Urinary bladder (tissue), 4 donors: Measurements from ENCODE around the gene NQO2. TPM values are rescaled to one million over a fixed set of nuclear protein-coding genes. Genes with fewer than 3 reads are reported as not detected.
"Not testable (repeated sequence)": the region's sequence is repeated elsewhere in the genome, so short reads cannot be mapped to it uniquely, and the experiment has no call there.

Experiments
- DNase-seq: peaks from one replicate; pipeline ENCODE4 v3.0.0-alpha.2; 2015; ENCODE audit errors: extremely low spot score
- H3K27ac ChIP-seq: one replicate; pipeline ENCODE4 v1.5.1; 2013; ENCODE audit warnings: low read depth, mild to moderate bottlenecking, moderate library complexity
- H3K36me3 ChIP-seq: one replicate; pipeline ENCODE4 v1.6.1; 2013; ENCODE audit warnings: mild to moderate bottlenecking, moderate library complexity; ENCODE audit not compliant: insufficient read depth
- H3K4me1 ChIP-seq: one replicate; pipeline ENCODE4 v1.6.1; 2013; ENCODE audit warnings: mild to moderate bottlenecking, moderate library complexity; ENCODE audit not compliant: insufficient read depth
- H3K4me3 ChIP-seq: one replicate; pipeline ENCODE4 v1.5.1; 2013; ENCODE audit warnings: low read depth, low read length
- WGBS: extraction: QIAGEN DNeasy Blood & Tissue Kit; methylation state at CpG from one replicate; pipeline ENCODE4 v1.1.7; 2013; 5-methylcytosine and 5-hydroxymethylcytosine counted together
- polyA plus RNA-seq: library from polyadenylated mRNA; stranded (reverse); fragments of 200-250 nt; gene quantifications from one replicate; pipeline ENCODE4 v1.2.3, GENCODE V29; 2013
- total RNA-seq: library from RNA; depleted of rRNA; stranded (reverse); fragments of >200 nt; gene quantifications from one replicate; pipeline ENCODE4 v1.2.3, GENCODE V29; 2014
- donor health status: healthy with polysubstance abuse.
- donor health status: healthy.

The NQO2 gene
- total and polyA plus RNA-seq, 2 donors: 8.7 to 25.5 TPM

GRCh38 chr6:2988426-2989331, 11.0 kb upstream of the NQO2 start:
- Histone ChIP-seq H3K36me3 (no peaks in the 10 kb centered on the region), H3K27ac (peak overlapping the region; percentile 95), H3K4me3 (peak overlapping the region; percentile 83), H3K4me1 (no peaks in the 10 kb centered on the region)
- DNase-seq: peak; percentile 70
- under 1% methylated on average over 64 of the region's 64 CpGs for WGBS

- Histone ChIP-seq H3K27ac (peak overlapping the region; percentile 99), H3K36me3 (no peaks in the 10 kb centered on the region), H3K4me3 (peak overlapping the region; percentile 83), H3K4me1 (no peaks in the 10 kb centered on the region)
- WGBS: under 1% methylated on average over 22 of the region's 22 CpGs
- peak; percentile 99 for DNase-seq
Measured at GRCh38 chr6:2989332-2990247, 10.1 kb upstream of the NQO2 start.

- DNase-seq: no peak
Measured at GRCh38 chr6:2990248-2990931, 9.3 kb upstream of the NQO2 start.

DNA sequence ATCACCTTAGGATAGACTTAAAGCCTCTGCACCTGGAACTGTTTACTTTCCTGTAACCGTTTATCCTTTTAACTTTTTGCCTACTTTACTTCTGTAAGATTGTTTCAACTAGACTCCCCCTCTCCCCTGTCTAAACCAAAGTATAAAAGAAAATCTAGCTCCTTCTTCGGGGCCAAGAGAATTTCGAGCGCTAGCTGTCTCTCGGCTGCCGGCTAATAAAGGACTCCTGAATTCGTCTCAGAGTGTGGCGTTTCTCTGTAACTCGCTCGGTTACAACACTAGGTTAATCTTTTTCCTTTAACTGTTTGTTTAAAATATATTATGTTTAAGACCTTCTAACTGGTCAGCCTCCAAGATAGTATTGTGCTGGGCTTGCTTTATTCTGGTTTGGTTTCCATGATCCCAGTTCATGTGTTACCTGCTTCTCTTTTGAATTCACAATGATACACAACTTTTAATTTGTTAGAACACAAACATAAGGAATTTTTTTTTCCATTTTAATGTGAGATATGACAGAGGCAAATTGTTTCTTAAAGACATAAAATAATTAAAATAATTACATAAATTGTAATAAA, 8.7 kb upstream of the NQO2 start:
- WGBS: 5% methylated on average over 10 of the region's 10 CpGs
- no peak for DNase-seq
- Histone ChIP-seq H3K27ac (peak overlapping the region; percentile 99), H3K4me3 (peak overlapping the region; percentile 83), H3K36me3 (no peaks in the 10 kb centered on the region), H3K4me1 (no peaks in the 10 kb centered on the region)

More at GRCh38 chr6:2990248-2990931, 9.3 kb upstream of the NQO2 start:
- peak overlapping the region; percentile 99 for H3K27ac ChIP-seq
- WGBS: 5% methylated on average over 19 of the region's 19 CpGs
- no peaks in the 10 kb centered on the region for H3K4me1 ChIP-seq
- H3K4me3 ChIP-seq: peak overlapping the region; percentile 83
- no peaks in the 10 kb centered on the region for H3K36me3 ChIP-seq

DNA sequence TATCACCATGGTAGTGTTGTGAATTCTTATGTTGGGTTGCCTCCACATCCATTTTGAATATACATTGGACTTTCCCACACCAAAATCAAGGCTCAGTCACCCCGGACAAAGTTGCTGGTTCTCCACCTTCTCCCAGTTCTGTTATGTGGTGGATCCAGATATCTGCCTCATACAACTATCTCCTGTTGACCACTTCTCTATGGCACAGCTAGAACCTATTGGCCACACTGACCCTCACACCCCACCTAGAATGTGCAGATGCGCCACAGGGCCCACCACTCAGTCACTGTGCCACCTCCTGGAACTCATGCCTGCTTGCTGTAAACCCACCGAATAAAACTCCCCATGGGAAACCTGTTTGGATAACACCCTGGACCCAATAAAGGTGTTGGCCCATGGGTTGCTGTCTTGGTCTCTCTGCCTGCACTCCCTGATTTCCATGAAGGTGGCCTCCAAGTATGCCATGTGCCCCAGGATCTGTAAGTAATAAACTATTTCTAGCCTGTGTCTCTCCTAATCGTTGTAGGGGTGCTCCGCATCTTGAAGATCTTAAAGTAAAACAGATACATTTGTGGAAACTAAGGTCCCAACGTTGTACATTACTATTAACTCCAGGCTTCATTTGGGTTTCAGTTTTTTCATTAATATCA, 7.2 kb upstream of the NQO2 start:
- Histone ChIP-seq H3K27ac (no peak overlapping the region), H3K4me1 (no peaks in the 10 kb centered on the region), H3K36me3 (no peaks in the 10 kb centered on the region), H3K4me3 (no peak overlapping the region)
- DNase-seq: no peak
- WGBS: 74% methylated on average over 6 of the region's 6 CpGs

DNA sequence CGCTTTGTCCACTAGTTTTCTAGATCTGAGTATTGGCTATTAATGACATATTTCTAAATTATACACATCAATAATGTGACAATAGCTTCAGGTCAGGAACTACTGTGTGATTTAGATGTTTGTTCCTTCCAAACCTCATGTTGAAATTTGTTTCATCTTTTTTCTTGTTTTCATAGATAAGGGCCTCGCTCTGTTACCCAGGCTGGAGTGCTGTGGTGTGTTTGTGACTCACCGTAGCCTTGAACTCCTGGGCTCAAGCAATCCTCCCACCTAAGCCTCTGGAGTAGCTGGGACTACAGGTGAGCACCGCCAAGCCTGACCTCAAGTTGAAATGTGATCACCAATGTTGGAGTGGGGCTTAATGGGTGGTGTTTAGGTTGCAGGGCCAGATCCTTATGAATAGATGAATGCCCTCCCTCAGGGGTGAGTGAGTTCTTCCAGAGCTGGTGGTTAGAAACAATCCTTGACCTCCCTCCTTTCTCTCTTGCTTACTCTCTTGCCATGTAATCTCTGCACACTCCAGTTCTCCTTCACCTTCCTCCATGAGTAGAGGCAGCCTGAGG, 5.9 kb upstream of the NQO2 start:
- H3K36me3 ChIP-seq: no peaks in the 10 kb centered on the region
- no peaks in the 10 kb centered on the region for H3K4me1 ChIP-seq
- 97% methylated on average over 4 of the region's 4 CpGs for WGBS
- H3K27ac ChIP-seq: no peak overlapping the region
- no peak overlapping the region for H3K4me3 ChIP-seq
- DNase-seq: no peak

GRCh38 chr6:2998249-2998997, 1.3 kb upstream of the NQO2 start:
- H3K4me3 ChIP-seq: not testable (repeated sequence)
- 7% methylated on average over 11 of the region's 16 CpGs for WGBS

GRCh38 chr6:2998998-2999617, 586 bp upstream of the NQO2 start:
- Histone ChIP-seq H3K4me1 (no peaks in the 10 kb centered on the region), H3K4me3 (peak overlapping the region; percentile 16), H3K36me3 (no peaks in the 10 kb centered on the region), H3K27ac (peak overlapping the region; percentile 55)
- WGBS: 1% methylated on average over 30 of the region's 30 CpGs
- DNase-seq: no peak

More at GRCh38 chr6:2998249-2998997, 1.3 kb upstream of the NQO2 start:
- not testable (repeated sequence) for DNase-seq, H3K27ac ChIP-seq, H3K4me1 ChIP-seq, H3K36me3 ChIP-seq

DNA sequence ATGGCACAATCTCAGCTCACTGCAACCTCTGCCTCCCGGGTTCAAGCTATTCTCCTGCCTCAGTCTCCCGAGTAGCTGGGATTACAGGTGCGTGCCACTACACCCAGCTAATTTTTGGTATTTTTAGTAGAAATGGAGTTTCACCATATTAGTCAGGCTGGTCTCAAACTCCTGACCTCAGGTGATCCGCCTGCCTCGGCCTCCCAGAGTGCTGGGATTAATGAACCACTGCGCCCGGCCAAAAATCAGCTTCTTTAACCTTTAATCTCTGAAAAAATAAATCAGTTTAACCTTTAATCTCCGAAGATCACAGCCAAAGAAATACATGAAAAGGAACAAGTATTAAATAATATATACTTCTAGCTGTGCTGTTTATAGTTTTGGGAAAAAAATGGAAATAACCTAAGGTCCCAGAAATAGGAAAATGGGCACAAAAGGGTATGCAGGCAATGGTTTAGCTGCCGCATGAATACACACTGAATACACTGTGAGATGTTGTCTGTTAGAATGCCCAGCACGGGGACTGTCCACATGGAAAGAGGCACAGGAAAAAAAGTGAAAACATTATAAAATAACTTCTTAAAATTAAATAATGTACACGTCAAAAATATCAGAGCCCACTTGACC, 1.6 kb downstream of the NQO2 start:
- Histone ChIP-seq H3K36me3 (peaks cover 3% of the 10 kb centered on the region), H3K27ac (no peak overlapping the region), H3K4me3 (no peak overlapping the region), H3K4me1 (no peaks in the 10 kb centered on the region)
- DNase-seq: no peak
- WGBS: 94% methylated on average over 11 of the region's 11 CpGs

- no peak for DNase-seq
- Histone ChIP-seq H3K27ac (no peak overlapping the region), H3K4me3 (no peak overlapping the region), H3K4me1 (no peaks in the 10 kb centered on the region), H3K36me3 (peaks cover 3% of the 10 kb centered on the region)
- 72% methylated on average over 2 of the region's 2 CpGs for WGBS
Measured at GRCh38 chr6:3001773-3002293, 2.1 kb downstream of the NQO2 start.

DNA sequence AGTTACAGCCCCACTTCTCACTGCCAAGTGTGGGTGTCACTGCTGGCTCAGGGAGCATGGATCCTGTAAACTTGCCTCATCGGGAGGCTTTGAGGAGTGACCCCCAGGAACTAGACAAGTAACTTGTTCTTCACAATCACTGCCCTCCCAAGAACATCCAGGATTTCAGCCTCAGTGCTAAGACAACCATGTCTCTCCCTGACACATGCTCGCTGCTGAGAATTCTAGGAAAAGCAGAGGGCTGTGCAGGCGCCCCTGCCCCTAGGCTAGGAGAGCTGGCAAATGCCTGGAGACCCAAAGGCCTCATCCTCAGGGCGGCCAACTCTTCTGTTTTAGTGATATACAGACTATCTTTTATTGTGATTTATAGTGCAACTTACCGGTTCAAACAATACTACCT, 3.5 kb downstream of the NQO2 start:
- WGBS: 70% methylated on average over 4 of the region's 5 CpGs
- DNase-seq, H3K4me1 ChIP-seq, H3K27ac ChIP-seq, H3K36me3 ChIP-seq, H3K4me3 ChIP-seq: not testable (repeated sequence)
